Gastrocnemius medialis (tissue), 4 donors: ENCODE data around the gene TXNRD1.

Experiments used
- CTCF ChIP-seq, 5 experiments: fragments of 450-650 bp in 3 of 5; fragments of 200-600 bp in 2 of 5; sonication (generic) in 2 of 5; IDR thresholded peaks in 4 of 5; conservative IDR thresholded peaks in 1 of 5; 1 replicate in 4 of 5; 2 replicates in 1 of 5; pipeline ENCODE4 v1.5.1; 2016 to 2019; ENCODE audit warnings: antibody characterized with exemption in 5 of 5, mild to moderate bottlenecking in 3 of 5, moderate library complexity in 3 of 5
- POLR2A ChIP-seq, 2 donors: fragments of 450-650 bp; IDR thresholded peaks; one replicate each; pipeline ENCODE4 v1.6.1; 2017; ENCODE audit warnings: antibody characterized with exemption in 2 of 2, mild to moderate bottlenecking in 2 of 2, moderate library complexity in 2 of 2

GRCh38 chr12:104381731-104382480 is 166.3 kb downstream of the TXNRD1 start:
- TF ChIP-seq POLR2A (IDR thresholded peaks at IDR 0.05) (no peak), CTCF (IDR thresholded peaks at IDR 0.05 in 4 of 5, conservative IDR thresholded peaks at IDR 0.05 in 1 of 5) (peak; percentile 86 to 93 (median 87))
